GM19238 (cell line): ENCODE data around the gene EQTN.
A peak's percentile ranks its signal among the peaks of the same experiment; 100 is the strongest.

Experiments
- DNase-seq: peaks from one replicate; pipeline ENCODE4 v3.0.0; 2011; ENCODE audit warnings: low spot score; ENCODE audit not compliant: insufficient read length

Gene EQTN

DNA sequence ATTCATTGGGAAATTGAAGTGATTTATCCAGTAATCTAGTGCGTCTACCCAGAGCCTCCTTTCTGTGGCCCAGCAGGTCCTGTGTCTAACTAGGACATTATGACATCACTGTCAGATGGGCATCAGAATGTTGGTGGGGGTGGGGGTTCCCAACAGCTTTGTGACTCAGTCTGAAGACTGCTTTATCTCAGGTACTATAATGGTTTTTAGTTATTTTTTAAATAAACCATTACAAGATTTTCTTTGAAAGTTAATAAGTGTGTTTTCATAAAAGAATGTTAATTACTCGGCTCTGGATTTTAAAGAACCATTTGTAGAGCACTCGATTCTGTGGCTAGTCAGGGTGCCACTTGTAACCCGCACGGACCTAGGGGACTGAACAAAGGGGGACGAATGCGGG, at the start of gene EQTN:
EQTN (minus strand) TSS at position 101 of the 400 bp plus-strand sequence; CDS start at position 6, 95 bp downstream.
- DNase-seq, result no peak

DNA sequence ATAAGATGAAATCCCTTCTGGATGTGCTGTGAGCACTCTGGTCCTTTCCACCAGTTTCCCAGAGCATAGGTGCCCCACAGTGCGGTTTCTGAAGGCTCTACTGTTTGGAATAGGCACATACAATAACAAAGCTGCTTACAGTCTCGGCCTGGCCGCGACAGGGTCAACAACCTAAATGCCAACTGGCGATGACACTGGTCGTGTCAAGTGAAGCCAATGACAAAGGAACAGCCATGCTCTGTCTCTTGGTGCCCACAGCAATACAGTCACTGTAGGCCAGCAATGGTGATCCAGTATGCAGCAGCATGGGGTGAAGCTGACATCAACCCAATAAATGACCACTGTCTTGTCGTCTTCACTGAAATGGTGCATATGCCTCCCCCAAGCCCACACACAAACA, 47.8 kb upstream of the EQTN start:
- no peak for DNase-seq

DNA sequence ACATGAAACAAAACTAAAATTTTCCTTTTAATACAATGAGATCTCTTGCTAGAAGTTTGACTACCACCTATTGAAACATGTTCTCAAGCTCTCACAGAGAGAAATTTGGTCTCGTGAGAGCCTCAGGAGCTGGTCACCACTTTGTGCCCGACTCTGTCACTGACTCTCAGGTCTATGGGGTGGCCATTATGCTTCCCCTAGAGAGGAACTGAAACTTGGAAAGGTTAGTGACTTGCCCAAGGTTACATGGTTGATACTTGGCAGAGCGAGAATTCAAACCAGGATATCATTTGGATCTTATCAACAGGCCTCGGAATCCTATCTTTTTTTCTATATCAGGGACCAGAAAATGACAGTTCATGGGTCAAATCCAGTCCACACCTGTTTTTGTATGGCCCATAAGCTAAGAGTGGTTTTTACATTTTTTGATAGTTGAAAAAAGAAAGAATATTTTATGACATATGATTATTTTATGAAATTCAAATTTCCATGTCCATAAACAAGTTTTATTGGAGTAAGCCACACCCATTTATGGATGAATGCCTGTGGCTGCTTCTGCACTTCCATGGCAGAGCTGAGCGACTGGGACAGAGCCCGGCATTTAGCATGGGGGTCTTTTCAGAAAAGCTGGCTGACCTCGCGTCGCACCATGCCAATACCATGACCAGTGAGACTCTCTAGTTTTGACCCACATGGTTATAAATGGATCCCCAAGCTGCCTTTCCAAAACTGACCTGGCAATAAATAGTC, 44.8 kb upstream of the EQTN start:
- no peak for DNase-seq

DNA sequence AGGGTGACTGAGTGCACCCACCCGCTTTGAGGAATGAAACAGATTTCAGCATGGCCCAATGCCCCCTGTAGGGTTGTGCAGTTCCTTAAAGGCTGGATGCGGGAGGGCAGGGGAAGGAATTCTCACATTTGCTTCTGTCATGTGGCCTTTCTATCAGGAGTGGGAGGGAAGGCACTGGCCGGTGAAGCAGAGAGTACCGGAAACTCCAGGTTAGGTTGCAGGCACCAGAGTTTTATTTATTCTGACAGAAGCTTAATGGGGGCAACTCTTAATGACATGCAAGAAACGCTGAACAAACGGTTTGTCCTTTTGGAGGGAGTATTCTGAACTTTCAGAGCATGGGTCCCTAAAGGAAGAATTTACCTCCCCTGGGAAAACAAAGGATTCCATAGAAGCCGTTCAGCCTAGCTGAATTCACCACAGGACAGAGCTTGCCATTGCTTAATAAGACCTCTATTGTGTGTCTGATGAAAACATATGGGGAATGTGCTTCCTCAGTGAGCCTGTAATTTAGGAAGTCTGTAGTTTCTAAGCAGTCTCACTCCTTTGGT, 44.1 kb upstream of the EQTN start:
- DNase-seq, result no peak

DNA sequence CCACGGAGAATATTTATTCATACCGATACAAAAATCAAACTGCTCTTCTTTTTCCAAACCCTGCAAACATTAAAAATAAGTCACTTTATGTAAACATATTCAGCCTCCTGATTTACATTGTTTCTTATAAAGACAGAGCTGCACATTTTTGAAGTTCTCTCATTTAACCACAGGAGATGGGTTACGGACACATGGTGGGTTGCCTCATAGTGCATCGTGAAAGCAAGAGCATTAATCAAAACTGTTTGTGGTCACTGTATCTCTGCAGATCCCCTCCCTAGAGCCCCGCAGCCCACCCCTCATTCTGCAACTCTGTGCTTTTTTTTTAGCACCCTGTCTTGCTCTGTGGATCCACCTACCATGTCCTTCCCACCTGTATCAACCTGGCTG, 43.3 kb upstream of the EQTN start:
- no peak for DNase-seq

DNA sequence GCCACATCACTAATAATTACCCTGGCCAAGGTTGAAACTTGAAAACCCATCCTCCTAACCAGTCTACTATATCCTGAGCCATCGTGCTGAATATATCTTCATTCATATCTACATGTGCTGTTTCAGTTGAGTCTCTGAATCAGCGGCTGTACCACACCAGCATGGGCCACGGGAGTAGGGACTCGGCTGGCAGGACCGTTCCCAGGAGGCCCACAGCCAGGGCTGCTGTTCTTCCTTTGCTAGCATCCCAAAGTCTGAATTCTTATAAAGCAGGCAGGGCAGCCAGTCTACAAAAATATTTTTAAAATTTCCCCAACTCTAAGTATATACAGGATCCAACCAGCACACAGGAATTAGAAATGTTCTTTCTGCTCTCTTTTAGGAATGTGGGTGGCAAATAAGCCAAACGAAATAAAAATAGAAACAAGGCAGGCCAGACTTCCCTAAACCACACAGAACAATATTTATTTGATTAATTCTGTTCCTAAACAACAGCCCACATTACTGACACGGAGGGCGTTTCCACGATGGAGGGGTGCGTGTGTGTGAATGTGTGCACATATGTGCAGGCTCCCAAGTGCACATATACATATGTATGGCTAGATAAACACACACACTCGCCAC, 42.8 kb upstream of the EQTN start:
- DNase-seq, result no peak

DNA sequence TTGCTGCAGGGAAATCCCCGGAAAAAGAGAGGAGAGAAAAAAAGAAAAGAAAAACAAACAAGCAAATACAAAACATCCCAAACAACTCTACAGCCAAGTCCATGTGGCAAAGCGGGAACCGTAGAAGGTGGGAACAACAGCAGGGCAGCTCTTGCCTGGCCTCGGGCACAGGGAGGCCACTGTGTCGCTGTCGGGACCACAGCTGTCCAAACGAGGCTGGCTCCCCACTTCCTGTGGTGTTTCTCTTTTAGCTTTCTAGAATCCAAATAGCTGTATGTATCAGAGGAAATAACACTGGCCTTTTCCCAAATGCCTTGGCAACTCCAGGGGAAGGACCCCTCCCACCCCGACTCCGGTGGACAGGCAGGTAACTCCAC, 41.6 kb upstream of the EQTN start:
- DNase-seq, result no peak

DNA sequence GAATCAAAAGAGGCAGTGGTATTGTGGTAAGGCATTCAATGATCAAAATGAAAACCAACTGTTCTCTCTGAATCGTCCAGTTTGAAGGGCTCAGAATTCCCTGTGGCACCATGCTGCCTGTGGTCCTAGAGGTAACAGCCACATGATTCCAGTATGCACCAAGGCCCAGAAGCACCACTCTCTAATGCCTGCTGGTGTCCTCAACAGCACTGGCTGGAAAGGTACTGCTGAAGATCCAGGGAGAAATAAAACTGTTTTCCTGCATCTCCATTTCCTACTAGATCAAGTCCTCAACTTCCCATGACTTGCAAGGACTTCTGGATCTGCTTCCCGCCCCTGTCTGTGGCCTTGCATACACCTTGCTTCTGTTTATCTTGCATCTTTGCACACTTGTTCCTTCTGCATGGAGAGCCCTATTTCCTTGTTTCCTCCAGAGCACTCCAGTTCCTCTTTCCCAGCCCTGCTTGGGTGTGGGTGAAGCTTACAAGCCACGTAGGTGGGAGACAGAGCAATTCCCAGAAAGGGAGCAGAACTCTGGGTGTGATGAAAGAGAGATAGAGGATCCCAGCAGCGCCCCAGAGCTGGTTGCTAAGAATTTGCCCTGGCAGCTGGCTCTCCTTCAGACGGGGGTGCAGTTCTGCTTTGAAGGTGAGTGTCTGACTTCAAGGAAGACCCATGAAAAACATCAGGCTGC, 41.0 kb upstream of the EQTN start:
- no peak for DNase-seq

DNA sequence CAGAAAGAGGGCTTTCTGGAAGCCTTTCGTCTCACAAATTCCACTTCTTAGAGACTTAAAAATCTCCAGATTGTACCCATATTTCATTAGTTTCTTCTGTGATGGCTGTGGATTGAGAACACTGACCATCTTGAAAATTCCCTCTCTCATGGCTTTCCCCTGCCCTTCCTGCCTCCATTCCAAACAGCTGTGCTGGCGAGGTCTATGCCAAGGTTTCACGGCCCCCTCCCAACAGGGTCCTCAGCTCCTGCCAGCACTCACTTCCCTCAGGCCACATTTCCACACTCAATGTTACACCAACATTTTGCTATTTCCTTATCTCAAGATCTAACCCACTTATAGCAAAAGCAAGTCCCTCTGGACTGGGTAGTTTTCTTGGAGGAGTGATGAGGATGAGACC, 40.3 kb upstream of the EQTN start:
- no peak for DNase-seq

DNA sequence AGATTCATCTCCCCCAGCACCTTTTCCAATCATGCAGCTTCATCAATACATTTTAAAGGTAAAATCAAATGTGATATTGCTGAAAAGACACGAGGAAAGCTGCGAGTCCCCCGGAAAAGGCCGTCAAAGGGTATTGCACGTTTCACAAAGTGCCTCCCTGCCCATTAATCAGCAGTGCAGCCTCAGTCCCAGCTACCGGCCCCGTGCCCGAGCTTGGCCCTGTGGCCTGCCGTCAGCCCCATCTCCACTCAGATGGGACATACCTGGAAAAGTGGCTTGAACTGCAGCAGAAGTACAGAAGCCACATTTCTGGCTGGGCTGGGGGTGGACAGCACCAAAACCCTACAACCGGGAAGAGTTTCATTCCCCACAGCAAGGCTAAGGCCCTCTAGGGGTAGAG, 39.9 kb upstream of the EQTN start:
- DNase-seq, result no peak

DNA sequence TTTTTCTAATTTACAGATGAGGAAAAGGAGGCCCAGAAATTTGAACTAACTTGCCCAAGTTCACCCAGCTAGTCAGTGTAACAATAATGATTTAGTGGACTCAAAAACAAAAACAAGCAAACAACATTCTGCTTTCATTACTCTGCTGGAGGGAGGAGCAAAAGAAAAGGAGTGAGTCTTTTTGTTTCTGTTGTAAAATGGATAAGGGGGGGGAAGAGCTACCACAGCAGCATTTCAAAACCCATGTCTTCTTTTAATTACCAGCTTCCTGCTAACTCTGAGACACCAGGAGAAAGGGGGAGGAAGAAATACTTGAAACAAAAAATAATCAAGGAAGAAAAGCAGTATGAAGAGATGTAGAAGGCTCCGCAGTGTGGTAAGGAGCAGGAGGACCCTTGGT, 39.2 kb upstream of the EQTN start:
- no peak for DNase-seq

DNA sequence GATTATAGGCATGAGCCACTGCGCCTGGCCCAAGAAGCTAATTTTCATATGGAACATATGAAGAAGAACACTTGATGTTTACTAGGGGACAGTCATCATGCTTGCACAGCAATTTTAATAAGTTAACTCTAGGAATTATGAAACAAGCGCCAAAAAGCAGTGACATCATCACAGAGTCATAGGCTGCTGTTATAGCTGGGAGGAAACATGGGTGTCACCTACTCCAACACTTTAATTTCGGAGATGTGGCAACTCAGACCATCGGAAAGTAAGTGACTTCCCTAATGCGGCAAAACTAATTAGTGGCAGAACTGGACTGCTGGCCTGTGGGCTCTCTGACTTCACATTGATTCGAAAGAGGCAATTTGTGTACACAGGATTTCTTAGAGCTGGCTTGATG, 38.1 kb upstream of the EQTN start:
- DNase-seq, result no peak

DNA sequence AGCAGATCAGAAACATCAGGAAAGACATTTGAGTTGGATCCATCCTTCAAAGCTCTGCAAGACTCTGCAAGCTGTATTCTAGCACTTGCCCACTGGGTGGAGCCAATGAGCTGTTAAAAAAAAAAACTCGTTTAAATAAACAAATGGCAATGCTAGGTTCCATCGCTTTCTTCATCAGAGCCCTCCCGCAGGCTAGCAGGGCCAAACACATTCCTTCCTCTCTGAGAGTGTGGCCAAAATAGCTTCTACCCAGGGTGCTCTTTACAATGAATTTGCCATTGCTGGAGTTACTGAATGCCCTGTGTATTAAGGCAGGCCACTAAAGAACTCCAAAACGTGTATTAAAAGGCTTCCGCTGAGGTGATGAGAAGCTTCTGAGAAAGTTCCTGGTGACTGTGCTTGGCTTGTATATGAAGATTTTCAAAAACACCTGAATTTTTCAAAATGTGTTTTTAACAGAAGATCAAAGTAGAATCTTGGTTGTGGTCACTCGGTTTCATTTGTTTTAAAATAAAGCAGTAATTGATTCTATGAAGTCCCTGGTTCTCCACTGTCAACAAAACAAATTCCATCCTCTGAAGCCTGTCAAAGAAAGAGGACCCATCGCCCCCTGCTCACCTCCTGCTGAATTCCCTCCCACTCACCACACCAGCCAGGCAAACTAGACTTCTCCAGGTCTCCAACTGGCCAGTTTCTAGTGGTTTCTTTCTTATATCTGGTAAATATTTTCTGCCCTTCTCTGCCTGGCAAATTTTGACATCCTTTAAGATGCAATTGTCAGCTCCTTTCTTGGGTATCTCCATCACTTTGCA, 36.5 kb upstream of the EQTN start:
- DNase-seq, result peak; percentile 56

DNA sequence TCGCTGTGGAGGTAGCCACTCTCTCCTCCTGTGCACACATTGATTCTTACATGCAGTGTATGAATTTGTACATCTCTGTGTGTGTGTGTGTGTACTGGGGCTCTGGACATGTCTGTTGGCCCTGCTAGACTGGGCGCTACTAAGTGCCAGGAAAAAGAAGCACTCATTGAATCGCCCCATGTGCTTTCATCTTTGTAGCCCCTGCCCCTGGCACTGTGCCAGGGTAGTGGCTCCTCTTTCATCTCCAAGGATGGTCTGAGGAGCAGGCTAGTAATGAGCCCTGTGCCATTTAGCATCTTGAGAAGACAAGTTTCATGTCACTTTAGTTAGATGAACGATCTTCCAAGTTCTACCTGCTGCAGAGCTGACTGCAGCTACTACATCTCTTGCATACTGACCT, 34.4 kb upstream of the EQTN start:
- DNase-seq, result no peak

DNA sequence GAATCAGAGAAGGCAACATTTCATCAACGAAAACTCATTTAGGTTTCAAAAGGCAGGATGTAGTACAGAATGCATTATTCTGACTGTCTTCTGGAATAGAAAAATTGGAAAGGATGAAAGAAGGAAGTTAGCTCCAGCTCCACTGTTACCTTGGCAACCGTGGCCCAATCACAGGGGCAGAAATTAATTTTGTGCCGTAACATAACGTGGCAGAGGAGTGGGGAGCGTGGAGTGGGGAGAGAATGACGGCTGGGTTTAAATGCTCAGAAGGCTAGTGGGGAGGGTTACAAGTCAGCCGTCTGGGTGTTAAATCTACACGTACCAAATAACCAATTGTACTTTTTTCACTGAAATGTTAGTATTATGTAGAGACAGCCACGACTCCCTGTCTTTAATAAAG, 32.3 kb upstream of the EQTN start:
- DNase-seq, result no peak

DNA sequence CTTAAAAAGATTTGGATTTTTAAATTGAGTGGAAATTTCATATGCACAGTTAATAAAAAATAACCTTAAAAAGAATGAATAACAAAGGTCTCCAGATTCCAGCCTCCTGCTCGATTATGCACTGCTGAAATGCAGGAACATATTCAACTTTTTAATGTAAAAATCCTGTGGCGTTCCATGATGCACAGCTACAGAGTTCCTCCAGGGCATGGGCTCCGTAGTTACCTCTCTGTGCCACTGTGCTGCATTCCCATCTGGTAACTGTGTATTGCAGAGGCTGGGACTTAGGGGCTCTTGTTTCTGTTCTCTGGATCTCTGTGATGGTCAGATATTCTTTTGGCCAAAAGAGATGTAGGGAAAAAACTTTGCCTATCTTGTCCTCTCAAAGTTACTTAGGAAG, 31.5 kb upstream of the EQTN start:
- no peak for DNase-seq

DNA sequence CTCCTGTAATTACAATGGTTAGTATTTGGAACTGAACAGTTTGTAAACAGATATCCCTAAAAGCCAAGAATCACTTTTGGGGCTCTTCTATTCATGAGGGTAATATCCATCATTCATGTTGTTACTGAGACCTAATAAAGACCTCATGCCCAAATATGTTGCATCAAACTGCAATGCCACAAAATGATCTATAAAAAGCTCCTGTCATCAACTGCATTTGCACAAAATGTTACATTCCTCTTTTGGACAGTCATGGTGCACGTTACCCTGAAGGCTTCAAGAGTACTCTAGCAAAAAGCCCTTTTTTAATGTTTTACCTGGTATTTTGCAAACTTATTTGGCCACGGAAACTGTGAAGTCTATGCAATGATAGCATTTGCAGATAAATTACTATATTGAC, 14.2 kb upstream of the EQTN start:
- no peak for DNase-seq

DNA sequence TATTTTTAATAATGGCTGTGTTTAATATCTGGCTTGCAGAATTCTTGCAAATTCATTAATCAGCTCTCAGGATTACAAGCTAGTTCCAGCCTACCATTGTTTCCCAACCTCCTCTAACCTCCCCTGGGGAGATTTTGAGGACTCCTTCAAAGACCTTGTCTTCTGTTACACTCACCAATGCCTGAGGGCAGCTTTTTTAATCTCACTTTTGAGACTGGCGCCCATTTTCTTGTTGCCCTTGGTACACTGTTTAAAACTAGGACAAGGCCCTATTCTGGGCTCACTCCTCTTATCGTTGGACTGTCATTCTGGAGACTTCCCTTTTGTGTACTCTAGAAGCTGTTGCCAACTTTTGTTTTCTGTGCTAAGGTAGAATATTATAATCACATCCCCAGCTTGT, 13.6 kb upstream of the EQTN start:
- DNase-seq, result no peak

DNA sequence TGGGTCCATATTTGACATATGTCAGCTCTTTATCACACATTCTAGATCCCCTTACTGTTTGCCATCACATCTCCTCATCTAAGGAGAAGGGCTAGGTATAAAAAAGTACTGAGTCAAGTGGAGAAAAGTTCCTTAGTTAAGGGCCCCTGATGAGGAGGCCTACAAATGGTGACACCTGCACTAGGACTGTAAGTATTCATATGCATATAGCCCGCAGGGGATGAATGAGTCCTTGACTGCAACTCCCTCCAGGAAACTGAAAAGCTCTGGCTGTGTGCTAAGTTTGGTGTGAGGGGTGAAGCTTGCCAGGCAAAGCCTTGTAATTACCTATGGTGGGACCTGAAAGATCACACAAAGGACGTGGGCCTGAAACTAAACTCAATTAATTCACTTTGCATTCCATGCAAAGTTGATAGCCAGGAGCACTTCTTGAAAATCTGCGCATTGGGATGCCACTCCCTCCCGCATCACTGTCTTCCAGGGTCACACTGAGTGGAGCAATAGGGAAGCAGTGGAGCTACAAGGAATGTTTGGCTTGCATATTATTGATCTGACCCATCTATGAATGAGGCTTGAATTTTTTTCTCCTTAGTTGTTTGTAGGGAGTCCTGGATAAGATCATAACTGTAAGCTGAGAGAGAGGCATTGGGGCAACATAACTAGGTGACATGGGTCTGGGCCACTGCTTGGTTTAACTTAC, 11.9 kb upstream of the EQTN start:
- DNase-seq, result no peak

DNA sequence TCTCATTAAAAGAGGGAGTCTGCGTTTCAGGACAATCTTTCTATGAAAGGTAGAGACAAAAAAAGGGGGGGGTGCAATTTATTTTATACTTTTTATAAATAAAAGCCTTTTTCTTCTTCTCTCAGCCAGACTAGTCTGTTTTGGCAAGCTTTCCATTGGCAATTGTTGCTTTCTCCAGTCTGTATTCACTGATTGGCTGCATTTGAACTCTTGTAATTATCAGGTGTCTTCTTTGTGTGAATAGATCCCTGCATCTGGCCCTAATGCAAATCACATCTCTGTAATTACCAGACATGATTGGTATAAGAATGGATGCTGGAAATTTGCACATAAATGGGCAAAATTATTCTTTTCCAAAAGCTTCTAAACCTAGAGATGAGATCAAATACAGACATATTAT, 7.6 kb upstream of the EQTN start:
- DNase-seq, result no peak

DNA sequence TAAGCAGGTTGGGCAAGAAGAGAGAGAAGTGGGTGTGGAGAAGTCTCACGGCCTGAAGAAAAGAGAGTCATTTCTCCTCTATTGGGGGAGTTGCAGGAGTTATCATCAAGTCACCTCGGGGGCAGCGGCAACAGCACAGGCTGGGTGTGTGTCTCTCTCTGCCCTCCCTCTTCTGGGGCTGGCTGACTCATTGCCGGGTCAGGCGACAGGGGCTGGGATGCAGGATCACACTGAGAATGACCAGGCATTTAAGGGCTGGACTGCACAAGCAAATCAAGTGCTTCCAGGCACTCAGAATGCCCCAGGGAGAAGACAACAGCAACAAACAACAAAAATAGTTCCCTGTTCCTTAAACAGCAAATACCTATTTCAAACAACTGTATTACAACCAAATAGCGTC, 6.3 kb upstream of the EQTN start:
- no peak for DNase-seq
